ENCODE measurements around the gene ADCY3.
"Not testable (repeated sequence)": the region's sequence is repeated elsewhere in the genome, so short reads cannot be mapped to it uniquely, and the experiment has no call there.

GRCh38 chr2:24800487-24800886 is 119.5 kb downstream of the ADCY3 start:
- TF ChIP-seq CTCF (conservative IDR thresholded peaks at IDR 0.05); ZFX (IDR thresholded peaks at IDR 0.05): not testable (repeated sequence)

All from C4-2B (cell line).